OCI-M1 (cell line): ENCODE data around the gene IL37.

Experiments used
- DNase-seq: peaks from one replicate; lab custom pipeline; 2025; lab: John Stamatoyannopoulos, UW

The IL37 gene, protein sequence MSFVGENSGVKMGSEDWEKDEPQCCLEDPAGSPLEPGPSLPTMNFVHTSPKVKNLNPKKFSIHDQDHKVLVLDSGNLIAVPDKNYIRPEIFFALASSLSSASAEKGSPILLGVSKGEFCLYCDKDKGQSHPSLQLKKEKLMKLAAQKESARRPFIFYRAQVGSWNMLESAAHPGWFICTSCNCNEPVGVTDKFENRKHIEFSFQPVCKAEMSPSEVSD

GRCh38 chr2:112910865-112911264, at the start of gene IL37:
TSS of gene IL37 (plus strand) at chr2:112911165. CDS start at chr2:112913013, 1,848 bp downstream.
- DNase-seq: no peak

DNA sequence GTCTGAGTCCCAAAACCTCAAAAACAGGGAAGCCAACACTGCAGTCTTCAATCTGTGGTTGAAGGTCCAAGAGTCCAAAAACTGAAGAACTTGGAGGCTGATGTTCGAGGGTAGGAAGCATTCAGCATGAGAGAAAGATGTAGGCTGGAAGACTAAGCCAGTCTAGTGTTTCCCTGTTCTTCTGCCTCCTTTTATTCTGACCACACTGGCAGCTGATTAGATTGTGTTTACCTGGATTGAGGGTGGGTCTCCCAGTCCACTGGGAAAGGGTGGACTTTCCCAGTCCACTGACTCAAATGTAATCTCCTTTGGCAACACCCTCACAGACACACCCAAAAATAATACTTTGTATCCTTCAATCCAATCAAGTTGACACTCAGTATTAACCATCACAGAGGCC, 46.9 kb upstream of the IL37 start:
- DNase-seq: no peak

DNA sequence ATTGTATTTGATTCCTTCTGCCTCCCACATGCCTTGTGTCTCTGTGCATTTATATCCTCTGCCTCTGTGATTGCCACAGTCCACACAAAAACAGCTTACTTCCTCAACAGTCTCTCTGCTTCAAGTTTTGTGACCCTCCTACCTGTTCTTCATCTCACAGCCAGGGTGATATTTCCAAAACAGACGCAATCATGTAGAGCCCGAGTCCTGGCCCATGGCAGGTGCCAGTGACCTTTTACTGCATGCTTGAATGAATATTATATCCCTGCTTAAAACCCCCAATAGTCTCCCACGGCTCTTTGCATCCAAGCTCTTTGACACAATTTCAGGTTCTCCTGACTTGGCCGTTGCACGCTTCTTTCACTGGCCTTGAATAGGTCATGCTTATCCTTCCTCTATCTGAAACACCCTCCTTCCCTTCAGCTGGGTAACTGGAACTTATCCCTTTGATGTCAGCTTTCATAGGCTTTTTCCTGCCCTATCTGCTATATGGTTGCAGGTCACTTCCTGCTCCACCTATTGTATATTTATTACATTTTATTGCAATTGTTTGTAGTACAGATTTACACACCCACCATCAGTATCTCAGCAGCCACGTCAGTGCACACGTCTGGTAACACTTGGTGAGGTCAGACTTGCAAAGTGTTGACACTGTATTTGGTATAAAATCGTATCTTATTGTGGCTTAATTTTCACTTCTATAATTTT, 44.7 kb upstream of the IL37 start:
- no peak for DNase-seq

DNA sequence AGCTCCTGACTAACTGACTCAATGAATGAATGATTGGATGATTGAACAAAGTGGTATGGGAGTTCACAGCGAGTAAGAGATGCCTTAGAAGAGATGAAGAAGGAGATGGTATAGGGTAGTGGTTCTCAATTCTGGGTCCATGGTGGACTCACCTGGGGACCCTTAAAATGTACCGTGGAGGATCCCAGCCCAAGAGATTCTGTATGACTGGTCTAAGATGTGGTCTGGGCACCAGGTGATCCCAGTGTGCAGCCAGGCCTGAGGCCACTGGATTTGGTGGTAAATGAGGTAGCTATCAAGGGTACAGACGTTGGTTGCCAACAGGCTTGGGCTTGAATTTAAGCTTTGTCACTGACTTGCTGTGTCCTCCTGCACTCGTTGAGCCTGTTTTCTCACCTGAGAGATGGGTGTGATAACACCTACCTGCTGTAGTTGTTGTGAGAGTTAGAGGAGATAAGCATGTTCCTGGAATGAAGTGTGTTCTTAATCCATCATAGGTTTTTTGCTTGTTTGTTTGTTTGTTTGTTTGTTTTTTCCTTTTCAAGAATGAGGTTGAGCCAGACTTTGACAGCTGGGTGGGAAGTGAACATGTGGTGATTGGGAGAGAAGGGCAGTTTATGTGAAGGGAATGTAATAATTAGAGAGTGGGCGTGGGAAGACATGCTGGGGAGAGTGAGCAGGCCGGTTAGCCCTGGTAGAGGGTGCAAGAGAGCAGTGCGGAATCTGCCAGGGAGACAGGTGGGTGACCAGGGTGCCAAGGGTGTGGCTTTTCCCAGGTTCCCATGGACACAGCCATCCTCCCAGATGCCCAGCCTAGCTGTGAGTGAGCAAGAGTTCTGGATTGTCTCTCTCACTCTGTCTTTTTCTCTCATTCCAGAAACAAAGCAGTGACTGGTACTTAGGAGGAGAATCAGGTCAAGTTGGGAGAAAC, 43.0 kb upstream of the IL37 start:
- no peak for DNase-seq

- peak; percentile 89 for DNase-seq
These were observed 41.6 kb upstream of the IL37 start for GRCh38 chr2:112869258-112869842.

GRCh38 chr2:112870841-112871835, 39.8 kb upstream of the IL37 start:
- peak; percentile 52 for DNase-seq

GRCh38 chr2:112876257-112876970, 34.6 kb upstream of the IL37 start:
- DNase-seq: no peak

GRCh38 chr2:112876971-112877361, 34.0 kb upstream of the IL37 start:
- DNase-seq: no peak

DNA sequence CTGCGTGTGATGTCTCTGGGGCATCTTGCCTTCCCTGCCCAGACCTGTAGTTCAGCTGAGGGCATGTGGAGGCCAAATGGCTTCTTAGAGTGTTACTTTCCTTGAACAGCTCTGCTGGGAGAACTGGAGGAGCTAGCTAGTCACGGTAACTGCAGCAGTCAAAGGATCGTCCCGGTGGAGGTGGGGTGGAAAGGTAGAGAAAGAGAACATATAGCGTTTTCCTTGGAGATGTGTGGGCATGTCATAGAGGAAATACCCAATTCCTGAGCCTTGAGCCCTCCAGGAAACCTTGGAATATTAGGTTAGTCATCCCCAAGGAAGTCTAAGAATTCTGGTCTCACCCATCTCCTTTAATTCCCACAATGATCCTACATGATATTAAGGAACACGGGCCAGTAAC, 33.5 kb upstream of the IL37 start:
- DNase-seq: no peak

- no peak for DNase-seq
These were observed 31.4 kb upstream of the IL37 start for GRCh38 chr2:112879491-112880041.

GRCh38 chr2:112880091-112880531, 30.9 kb upstream of the IL37 start:
- no peak for DNase-seq

- no peak for DNase-seq
These were observed 30.3 kb upstream of the IL37 start for GRCh38 chr2:112880696-112881095.

DNA sequence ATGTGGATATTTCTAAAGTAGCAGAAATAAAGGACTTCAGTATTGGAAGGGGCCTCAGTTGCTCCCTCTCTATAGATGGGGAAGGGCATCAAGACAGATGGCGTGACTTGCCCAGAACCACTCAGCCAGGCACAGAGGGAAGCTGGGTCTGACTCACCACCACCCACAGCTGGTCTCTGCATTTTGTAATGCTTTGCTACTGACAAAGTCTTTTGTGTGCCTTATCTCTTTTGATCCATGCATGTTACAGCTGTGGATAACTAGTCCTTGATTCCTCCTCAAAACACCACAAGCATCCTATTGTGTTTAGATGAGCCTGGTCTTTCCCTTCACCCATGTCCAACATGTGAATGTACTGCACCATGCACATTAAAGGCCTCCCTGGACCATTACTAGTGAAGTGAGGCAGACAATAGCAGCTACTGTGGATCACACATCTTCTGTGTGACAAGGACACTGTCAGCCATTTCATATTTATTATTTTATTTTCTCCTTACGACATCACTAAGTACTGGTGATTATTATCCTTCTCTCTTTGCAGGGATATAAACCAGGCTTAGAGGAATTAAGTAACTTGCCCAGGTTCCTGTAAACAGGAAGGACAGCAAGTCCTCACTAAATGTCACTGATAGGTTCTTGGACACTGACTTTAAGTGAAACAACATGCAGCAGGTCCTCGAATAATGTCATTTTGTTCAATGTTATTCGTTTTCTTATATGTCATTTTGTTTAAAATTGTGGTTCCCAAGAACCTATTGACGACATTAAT, 29.6 kb upstream of the IL37 start:
- peak; percentile 83 for DNase-seq

DNA sequence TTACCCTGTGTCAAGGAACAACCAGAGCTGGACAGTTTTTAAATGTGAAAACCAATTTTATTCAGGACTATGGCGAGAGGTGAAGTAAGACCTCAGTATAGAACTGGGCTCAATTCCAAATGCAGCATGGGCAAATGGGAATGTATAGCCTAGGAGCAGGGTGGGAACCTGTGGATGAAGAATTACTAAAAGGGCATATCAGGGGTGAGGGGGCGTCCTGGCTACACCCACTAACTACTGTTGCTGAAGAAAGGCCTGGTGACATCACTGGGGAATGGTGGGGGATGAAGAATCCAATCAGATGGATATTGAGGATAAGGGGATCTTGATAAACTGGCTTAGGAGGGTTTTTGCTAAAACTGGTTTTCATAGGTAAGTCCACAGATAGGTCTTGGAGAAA, 27.3 kb upstream of the IL37 start:
- no peak for DNase-seq

- DNase-seq: peak; percentile 89
These were observed 26.0 kb upstream of the IL37 start for GRCh38 chr2:112884869-112885505.

- DNase-seq: no peak
These were observed 25.5 kb upstream of the IL37 start for GRCh38 chr2:112885506-112885902.

GRCh38 chr2:112886291-112886690, 24.7 kb upstream of the IL37 start:
- no peak for DNase-seq

- DNase-seq: no peak
These were observed 22.8 kb upstream of the IL37 start for GRCh38 chr2:112887964-112888749.
